DMS79 treated with DMSO at 0.1 percent for 48 hours (cell line): ENCODE results near the gene TBC1D22A.

Experiments
- DNase-seq: peaks from one replicate; lab custom pipeline; 2025; lab: John Stamatoyannopoulos, UW

Gene TBC1D22A

DNA sequence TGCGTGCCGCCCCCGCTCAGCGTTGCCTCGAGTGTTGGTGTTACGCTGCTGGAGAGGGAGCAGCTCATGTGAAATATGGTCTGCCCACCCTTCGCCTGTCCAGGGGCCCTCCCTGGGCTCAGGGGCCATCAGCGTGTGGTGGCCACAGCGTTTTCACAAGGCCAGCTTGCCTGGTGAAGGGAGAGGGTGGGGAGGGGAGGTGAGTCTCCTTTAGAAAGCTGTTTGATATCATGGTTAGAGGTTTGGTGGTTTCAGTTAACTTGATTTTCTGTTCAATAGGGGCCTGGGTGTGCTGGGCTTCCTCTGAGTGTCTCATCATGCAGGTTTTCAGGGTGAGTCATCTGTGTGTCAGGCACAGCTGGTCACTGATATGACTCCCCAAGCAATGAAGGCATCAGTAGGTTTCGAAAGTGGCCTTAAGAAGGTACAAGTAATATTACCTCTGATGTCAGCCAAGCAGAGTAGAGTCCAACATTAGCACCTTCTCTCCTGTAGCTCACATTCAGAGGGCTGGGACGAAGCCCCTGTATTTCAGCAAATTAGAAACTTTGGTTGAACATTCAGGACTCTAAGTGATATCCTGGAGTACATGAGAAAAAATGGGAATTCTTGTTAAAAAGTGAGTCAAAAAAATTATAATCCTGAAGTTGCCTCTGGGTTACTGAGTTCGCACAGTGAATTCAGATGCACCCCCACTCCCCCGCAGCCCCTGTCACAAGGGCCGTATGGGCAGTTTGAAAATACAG lies 172.5 kb downstream of the TBC1D22A start:
- no peak for DNase-seq

DNA sequence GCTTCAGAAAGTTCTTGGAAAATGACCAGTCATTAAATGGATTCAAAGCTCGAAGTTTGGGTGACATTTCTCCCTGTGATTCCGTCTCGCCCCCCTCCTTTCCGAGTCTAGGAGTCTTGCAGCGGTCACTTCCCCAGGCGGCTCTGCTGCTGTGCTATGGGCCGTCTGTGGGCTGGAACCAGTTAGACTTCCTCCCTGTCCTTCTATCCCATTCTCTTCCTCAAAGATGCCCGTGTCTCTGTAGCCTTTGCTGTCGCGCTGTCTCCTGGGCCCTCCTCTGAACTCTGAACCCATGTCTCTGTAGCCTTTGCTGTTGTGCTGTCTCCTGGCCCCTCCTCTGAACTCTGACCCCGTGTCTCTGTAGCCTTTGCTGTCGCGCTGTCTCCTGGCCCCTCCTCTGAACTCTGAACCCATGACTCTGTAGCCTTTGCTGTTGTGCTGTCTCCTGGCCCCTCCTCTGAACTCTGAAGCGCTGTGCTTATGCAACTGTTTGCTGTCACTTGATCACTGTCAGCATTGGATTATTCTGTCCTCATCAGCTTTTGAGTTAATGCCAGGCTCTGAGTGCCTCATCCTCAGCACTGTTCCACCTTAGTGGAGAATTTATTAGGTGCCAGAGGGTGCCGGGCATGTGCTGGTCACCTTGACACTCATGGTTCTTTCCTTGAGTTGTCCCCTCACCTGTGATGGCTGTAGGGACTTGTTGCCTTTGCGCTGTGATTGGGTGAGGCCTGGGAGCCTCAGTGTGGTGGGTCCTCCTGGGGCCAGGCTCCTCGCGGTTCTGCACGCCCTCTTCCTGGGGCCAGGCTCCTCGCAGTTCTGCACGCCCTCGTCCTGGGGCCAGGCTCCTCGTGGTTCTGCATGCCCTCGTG lies 173.3 kb downstream of the TBC1D22A start:
- DNase-seq, result no peak

DNA sequence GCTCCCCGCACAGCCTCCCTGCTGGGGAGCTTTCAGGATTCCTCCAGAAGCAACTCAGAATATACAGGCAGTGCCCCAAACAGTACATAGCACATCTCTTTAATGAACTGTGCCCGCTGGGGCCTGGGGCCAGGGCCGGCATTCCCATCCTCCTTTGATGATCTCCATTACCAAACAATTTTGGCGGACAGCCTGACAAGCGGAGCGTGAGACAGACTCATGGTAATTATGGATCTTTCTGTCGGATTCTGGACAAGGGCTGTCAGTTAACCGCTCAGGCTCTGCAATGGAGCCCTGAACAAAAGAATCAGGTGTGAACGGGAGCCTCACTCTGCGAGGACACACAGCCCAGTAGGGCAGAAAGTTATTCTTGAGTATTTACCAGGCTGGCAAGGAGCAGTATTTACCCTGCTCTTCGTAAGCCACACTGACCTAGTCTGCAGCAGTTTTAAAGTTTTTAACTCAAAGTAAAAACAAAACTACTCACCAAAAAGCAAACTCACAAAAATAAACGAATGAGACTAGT lies 174.0 kb downstream of the TBC1D22A start:
- DNase-seq, result no peak

DNA sequence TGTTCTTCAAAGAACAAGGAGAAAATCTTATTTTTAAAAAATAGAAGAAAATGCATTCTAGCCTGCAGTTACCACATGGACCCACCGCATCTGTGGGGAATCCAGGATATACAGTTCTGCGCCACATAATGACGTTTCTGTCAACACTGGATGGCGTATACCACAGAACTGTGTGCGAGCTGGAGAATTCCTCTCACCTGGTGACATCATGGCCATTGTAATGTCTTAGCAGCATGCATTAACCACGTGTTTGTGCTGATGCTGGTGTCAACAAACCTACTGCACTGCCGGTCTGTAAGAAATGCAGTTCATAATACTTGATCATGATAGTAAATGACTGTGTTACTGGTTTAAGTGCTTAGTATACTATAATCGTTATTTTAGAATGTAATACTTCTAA lies 174.7 kb downstream of the TBC1D22A start:
- DNase-seq, result no peak

DNA sequence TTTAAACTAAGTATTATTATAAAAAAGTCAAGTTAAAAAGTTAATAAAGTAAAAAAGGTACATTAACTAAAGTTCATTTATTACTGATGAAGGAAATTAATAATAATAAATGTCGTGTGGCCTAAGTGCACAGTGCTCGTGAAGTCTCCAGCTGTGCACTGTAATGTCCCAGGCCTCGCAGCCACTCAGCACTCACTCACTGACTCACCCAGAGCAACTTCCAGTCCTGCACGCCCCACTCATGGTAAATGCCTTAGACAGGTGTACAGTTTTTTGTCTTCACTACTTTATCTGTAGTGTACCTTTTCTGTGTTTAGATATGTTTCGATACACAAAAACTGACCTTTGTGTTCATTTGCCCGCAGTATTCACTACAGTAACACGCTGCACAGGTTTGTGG lies 175.5 kb downstream of the TBC1D22A start:
- no peak for DNase-seq

DNA sequence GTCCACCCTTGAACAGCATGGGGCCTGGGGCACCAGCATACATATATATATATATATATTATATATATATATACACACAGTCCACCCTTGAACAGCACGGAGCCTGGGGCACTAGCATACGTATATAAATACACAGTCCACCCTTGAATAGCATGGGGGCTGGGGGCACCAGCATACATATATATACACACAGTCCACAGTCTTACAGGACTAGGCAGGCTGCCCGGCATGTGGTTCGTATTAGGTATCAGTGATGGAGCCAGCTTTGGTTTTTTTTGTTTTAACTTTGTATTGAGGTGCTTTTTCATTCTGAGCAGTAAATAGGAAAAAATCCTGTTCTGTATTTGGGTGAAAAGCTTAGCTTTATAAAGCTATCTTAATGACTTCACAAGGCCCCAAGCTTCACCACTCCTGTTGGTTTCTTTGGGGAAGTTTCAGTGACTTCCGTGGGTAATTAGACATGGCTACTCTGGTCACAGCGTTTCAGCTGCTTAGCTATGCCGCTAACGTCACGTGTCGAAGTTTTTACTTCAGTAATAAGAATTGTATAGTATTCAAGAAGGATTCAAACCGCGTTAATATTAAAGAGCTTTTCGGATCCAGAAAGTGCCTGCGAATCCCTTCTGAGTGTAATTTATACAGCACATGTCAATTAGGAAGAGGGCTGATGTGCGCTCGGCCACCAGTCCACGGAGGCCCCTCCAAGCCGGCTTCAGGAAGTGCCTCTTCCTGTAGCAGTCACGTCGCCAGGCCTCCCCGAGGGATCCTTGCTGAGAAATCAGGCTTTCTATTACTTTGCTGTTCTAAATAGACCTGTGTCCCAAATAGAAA lies 179.7 kb downstream of the TBC1D22A start:
- no peak for DNase-seq

DNA sequence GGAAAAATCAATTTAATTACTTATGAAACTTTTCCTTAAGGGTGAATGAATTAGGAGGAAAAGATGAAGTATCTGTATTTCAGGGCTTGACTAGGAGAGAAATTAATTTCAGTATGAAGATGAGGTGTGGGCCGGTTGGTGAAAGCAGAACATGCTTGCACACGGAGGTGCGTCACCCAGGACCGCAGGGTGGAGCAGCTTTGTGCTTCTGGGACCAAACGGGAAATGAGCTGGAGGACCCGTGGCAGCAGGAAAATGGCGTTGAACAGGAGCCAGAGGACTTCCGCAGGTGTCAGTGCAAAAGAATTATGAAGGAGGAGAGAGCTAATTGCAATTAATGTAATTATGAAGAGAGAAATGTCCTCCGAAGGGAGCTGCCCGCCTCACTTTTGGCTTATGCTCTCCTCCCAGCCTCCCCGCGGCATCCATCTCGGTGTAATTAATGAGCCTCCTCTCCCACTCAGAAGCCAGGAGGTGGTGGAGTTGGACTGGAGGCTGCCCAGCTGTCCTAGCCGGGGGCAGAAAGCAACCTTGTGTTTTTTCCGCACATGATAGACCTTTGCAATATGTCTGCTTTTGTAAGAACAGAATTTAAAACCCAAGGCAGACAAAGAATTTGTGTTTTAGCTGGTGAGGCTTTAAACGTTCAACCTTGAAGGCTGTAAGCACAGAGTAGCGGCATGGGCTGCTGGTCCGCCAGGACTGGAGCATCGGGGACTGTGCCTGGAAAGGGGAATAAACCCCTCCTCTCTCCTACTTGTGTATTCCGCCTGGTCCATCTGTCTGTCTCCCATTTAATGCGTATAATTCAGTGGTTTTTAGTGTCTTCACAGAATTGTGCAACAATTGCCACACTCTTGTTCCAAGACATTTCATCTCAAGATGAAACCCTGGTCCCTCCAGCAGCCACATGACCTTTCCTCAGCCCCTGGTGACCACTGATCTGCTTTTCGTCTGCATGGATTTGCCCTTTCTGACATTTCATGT lies 180.6 kb downstream of the TBC1D22A start:
- DNase-seq, result no peak

DNA sequence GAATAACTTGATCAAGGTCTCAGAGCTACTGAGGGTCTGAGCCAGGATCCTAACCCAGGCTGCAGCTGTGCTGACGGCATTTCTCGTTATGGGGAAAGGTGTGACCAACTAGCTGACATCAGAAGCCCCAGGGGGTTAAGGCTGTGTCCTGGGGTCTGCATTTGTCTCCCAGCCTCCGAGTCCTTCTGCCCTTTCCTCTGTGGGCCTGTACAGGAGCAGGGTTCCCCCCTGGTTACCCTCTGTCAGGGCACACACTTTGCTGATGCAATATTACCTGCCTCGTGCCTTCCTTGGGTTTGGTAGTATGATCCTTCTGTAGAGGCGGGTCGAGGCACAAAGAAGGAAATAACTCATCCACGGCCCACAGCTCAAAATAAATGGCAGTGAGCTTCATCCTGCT lies 183.0 kb downstream of the TBC1D22A start:
- DNase-seq, result no peak

DNA sequence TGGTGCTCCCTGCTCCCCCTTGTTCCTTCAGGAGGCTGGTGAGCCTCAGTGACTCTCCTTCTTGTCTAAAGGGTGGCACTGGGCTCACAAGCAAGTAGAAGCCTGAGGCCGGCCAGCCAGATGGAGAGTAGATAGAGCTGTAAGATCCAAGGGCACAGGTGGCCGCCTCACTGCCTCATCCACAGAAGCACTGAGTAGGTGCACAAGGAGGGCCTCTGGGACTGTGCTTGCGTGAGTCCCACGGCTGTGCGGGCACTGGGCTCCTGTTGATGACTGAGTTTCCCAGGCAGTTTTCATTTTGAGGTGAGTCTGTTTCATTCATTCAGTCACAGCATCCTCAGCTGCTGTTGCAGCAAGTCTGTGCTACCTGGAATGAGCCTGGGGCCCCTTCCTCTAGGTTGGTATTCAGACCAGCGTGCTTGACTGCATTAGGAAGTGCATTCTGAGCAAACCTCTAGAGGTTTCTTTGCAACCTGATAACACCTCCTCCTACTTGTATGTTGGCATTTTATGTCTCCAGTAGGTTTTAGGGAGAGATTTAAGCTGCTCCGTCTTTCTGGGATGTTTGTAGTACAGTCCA lies 184.0 kb downstream of the TBC1D22A start:
- DNase-seq, result peak; percentile 3

DNA sequence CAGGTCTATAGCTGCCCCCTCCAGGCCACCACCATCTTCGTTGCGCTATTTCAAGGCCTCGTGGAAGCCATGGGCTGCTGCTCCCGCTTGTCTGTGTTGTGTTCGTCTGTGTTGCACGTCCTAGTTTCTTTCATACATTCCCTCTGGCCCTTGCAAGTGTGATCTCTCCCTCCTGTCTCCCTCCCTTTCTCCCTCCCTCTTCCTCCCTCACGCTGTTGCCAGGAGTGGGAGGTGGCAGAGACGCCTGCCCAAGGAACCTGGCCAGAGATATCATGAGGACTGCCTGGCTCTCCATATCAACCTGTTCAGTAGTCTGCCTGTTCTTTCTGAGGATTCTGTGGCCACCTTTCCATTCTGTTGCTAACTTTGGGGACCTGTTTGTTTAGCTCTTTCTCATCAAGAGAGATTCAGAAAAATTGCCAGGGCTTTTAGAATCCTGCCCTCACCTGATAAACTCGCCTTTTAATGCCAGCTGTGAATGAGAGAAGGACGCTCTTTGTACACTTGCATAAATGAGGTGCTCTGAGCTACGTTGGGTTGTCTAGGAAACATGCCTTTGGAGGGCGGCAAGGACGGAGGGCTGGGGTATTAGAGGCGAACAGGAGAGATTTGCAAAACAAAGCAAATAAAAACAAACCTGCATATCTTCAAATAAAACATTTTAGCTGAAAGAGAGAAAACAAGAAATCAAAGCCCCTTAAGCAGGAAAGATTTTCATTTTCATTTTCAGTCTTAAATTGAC lies 185.2 kb downstream of the TBC1D22A start:
- DNase-seq, result no peak

DNA sequence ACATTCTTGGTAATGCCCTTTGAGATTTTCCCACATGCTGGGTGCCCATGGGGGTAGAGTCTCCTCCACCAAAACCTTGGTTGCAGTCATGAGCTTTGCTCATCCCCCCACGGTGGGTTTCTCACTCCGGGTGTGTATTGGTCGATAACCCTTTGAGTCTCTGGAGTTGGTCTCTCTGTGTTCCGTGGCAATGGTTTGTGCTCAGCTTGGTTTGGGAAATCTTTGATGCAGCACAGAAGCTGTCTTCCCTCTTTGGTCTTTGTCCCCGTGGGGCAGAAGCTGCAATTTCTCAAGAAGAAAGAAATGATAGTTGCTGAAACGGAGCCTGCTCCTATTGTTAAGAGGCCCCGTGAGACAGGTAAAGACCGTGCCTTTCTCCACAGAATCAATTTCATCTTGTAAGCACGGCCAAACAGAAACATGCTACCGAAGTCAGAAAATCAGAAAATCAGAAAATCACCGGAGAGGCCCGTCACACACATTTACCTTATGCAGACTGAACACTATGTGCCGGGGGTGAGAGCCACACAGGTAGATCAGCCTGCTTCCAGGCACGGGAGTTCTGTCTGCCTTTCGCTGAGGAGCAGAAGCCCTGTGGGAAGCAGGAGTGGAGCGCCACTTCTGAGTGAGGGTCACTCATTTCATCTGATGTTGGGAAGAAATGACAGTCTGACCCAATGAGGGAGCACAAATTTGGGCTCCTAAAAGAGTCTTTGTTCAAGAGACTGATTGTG lies 186.1 kb downstream of the TBC1D22A start:
- DNase-seq, result no peak

DNA sequence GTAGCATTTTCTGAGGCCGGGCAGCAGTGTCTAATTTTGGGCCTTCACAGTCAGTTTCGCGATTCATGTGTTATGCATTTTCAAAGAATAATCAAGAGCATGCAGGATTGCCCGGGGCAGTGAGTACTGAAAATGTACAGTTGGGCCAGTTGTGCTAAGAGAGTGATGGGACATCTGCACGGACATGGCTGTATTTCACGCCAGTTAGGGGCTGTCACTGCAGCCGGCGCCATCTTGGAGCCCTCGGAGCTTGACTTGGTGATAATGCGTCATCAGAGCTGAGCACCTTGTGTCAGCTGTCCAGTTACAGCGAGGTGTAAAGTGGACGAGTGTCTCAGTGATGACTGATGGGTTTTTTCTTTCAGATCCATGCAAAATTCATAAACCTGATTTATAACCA lies 188.9 kb downstream of the TBC1D22A start:
- no peak for DNase-seq

DNA sequence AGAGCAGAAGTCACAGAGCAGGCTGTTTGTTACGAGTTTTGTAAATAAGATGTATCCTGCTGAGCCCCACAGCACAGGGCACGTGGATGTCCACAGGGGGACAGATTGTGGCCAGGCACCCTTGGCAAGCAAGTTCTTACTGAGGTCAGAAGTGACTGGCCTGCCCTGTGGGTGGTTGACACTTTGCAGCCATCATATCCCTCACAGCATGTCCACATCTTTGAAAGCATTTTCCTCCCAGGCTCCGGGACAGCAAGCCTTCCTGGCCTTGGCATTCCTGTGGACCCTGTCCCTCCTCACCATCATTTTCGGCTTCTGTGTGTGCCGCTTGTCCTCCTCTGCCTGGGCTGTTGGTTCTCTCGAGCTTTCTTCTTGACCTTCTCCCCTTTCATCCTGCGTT lies 189.5 kb downstream of the TBC1D22A start:
- no peak for DNase-seq

DNA sequence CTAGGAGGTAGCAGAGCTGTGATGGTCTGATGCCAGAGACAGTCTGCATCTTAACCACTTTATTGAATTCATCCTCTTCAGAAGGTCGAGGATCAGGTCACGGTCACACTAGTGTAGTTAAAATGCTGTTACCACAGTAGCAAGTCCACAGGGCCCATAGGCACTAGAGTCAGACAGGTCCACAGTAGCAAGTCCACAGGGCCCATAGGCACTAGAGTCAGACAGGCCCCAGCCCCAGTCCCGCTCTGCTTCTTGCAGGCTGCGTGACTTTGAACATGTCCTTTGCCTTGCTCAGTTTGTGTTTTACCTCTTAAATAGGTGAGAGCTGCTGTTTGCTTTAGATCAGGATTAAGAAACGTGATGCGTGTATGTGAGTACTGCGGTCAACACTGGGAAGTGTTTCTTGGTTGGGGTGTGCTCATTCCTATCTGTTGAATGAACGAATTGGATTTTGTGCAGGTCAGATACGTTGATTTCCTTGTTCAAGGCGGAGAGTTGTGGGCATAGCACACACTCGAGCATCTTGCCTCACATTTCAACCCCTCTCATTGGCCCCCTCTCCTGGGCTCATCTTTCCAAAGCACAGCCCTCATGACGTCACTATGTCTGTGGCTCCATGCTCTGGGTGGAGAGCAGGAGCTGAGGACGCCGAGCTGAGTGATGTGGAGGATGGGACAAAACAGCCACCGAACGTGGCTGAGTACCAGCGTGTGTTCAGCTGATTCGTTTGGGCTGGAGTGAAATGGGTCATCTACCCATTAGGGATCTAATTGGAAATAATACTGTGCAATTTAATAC lies 191.7 kb downstream of the TBC1D22A start:
- no peak for DNase-seq

DNA sequence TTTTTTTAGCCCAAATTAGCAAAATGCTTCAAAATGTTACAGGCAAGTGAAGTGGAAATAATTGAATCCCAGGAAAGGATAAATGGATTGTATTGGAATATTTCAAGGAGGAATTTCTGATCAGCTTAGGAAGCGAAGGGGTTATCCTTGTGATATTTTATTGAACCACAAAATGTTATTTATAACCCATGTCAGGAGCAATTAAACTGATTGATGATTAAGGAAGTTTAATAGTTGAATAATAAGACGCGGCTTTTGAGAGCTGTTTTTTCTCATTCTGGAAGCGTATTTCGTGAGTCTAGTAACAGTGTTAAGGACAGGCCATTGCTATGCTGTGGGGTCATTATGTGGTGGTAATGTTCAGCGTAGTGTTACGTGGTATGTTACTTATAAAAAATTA lies 192.3 kb downstream of the TBC1D22A start:
- DNase-seq, result no peak

DNA sequence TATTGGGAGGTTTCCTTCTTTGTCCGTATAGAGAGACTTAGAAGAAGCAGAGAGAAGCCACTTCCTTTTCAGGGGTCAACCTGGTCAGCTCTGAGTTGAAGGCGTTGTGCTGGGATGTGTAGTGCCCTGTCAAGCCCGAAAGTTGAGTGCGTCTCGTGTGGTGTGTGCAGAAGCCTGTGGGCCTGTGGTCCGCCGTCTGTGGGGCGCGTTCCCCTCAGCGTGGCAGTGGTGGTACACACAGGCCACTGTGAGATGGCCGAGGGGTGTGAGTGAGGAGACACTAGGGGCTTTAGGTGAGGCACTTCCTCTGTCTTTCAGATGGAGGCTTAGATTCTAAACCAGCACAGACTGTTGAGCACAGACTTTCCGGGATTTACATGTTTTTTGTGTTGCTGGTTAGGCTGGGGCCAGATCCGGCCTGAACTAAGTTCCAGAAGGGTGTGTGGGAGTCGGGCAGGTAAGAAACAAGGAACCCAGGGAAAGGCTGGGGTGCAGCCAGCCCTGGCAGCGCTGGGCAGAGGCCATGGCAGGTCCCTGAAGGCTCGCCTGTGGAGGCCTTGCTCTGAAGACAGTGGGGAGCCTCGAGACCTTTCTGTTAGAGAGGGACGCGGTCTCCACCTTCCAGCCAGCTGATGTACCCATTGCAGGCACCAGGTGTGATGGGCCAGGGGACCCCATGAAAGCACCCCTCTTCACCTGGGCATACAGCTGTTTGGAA lies 194.2 kb downstream of the TBC1D22A start:
- no peak for DNase-seq

DNA sequence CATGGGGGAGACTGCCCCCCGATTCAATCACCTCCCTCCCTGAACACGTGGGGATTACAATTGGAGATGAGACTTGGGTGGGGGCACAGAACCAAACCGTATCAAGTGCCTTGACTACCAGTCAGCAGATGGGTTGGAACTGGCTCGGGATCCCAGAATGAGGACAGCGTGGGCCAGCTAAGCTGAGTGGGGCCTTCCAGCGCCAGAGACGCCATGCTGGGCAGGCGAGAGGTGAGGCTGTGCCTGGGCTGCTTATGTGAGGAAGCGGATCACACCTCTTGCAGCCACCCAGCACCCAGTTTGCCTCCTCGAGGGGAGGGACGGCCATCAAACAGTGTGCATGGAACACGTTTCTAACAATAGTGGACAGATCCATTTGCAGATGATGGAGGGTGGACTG lies 195.1 kb downstream of the TBC1D22A start:
- DNase-seq, result no peak

DNA sequence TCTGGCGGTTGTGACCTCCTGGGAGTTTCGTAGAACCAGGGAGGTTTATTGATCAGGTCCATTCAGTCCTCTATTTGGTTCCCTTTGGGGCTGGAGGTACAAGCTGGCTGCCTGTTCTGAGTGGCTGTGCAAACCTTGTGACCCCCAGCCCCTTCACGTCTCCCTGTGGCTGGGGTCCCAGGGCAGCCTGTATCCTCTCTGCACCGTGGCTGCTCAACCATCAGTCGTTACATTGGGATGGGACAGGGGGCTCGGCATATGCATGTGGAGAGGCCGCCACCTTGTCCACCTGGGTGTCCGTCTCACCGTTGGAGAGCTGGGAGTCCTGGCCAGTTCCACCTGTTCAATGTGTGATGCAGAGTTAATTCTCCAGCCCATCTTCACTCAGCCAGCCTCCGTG lies 195.7 kb downstream of the TBC1D22A start:
- DNase-seq, result no peak
